ENCODE results near the gene RECQL. TPM values are rescaled to one million over a fixed set of nuclear protein-coding genes. Genes with fewer than 3 reads are reported as not detected.

RECQL gene
- polyA plus RNA-seq, 1 of the 3 experiments (the other 2 are of a cell fraction) = 14.6 TPM

GRCh38 chr12:21523148-21523547 is 21.7 kb upstream of the RECQL start:
- no peak for DNase-seq
- Histone ChIP-seq H3K4me1 (ENCODE audit: control insufficient read depth in 1 of 2, insufficient read depth in 2 of 2, low read depth in 1 of 2, low read length in 1 of 2) (peaks cover 3 to 7% of the 10 kb centered on the region in 2 experiments; a peak in 3 of 4 replicates), H3K4me3 (ENCODE audit: low read depth in 2 of 2, low read length in 1 of 2) (no peak overlapping the region), H3K27me3 (ENCODE audit: insufficient read depth) (peaks cover 17% of the 10 kb centered on the region; the same call in 1 of the 2 replicates), H3K9me2 (no peaks in the 10 kb centered on the region), H3K79me2 (ENCODE audit: insufficient read depth) (no peaks in the 10 kb centered on the region), H2AFZ (ENCODE audit: low read depth) (no peak overlapping the region), H3K4me2 (no peak overlapping the region), H3K27ac (ENCODE audit: low read depth in 2 of 2, low read length in 1 of 2) (no peak overlapping the region), H3F3A (replicated peaks; ENCODE audit: insufficient read depth) (peaks cover 6% of the 10 kb centered on the region), H3K36me3 (replicated peaks in 1 of 2; ENCODE audit: control insufficient read depth in 1 of 2, insufficient read depth in 2 of 2, low read length in 1 of 2) (peaks cover 0 to 4% of the 10 kb centered on the region in 2 experiments), H3K9ac (no peak overlapping the region), H3K9me3 (no peaks in the 10 kb centered on the region), H4K20me1 (ENCODE audit: insufficient read depth) (no peaks in the 10 kb centered on the region)
- no peak for TF ChIP-seq PBX3 (IDR thresholded peaks at IDR 0.05)
- no peak for TF ChIP-seq ELF1 (IDR thresholded peaks at IDR 0.05)
- no peak for TF ChIP-seq MAX (IDR thresholded peaks at IDR 0.05; ENCODE audit: low read depth)
- TF ChIP-seq MXI1 (IDR thresholded peaks at IDR 0.05; ENCODE audit: low read depth, low read length) = no peak
- TF ChIP-seq NRF1 (IDR thresholded peaks at IDR 0.05; ENCODE audit: low read depth, low read length) = no peak
- TF ChIP-seq TAF1 (IDR thresholded peaks at IDR 0.05; ENCODE audit: borderline replicate concordance, low read depth, low read length) = no peak
- TF ChIP-seq TEAD4 (IDR thresholded peaks at IDR 0.05; ENCODE audit: borderline replicate concordance, insufficient read depth) = no peak
- TF ChIP-seq POLR2AphosphoS5 (IDR thresholded peaks at IDR 0.05; ENCODE audit: low read depth, low read length) = no peak
- no peak for TF ChIP-seq ZBTB33 (IDR thresholded peaks at IDR 0.05; ENCODE audit: borderline replicate concordance, low read depth)
- TF ChIP-seq EP300 (IDR thresholded peaks at IDR 0.05; ENCODE audit: borderline replicate concordance in 1 of 2, low read depth in 1 of 2, low read length in 1 of 2) = no peak
- no peak for TF ChIP-seq SIN3A (IDR thresholded peaks at IDR 0.05; ENCODE audit: borderline replicate concordance, low read depth, low read length)
- TF ChIP-seq RAD21 (IDR thresholded peaks at IDR 0.05; ENCODE audit: low read length) = no peak
- no peak for TF ChIP-seq RXRA (IDR thresholded peaks at IDR 0.05; ENCODE audit: borderline replicate concordance, low read depth)
- no peak for TF ChIP-seq GABPA (IDR thresholded peaks at IDR 0.05; ENCODE audit: low read depth)
- TF ChIP-seq USF2 (IDR thresholded peaks at IDR 0.05; ENCODE audit: borderline replicate concordance, low read depth, low read length) = no peak
- no peak for TF ChIP-seq CTCF (IDR thresholded peaks at IDR 0.05)
- TF ChIP-seq IRF3 (IDR thresholded peaks at IDR 0.05; ENCODE audit: low read depth, low read length) = no peak
- POLR2A ChIA-PET = no interaction called here
- CTCF ChIA-PET = no interaction called here

Measured in SK-N-SH (cell line).